Neuronal stem cell (in vitro differentiated cells): ENCODE measurements around the gene URB2.

Experiments
- DNase-seq: peaks from one replicate; pipeline ENCODE4 v3.0.0-alpha.2; 2013; ENCODE audit warnings: low spot score
- H2AFZ ChIP-seq: one replicate; pipeline ENCODE4 v1.6.1; 2013; ENCODE audit warnings: mild to moderate bottlenecking, low read length, inconsistent platforms
- H2AK5ac ChIP-seq: 2 replicates; pipeline ENCODE4 v1.6.1; 2013; ENCODE audit warnings: low read depth, mild to moderate bottlenecking, inconsistent platforms, low read length, moderate library complexity, mixed read lengths
- H2BK120ac ChIP-seq: 2 replicates; pipeline ENCODE4 v1.6.1; 2013; ENCODE audit warnings: low read depth, mild to moderate bottlenecking, inconsistent platforms, low read length, moderate library complexity, mixed read lengths
- H2BK12ac ChIP-seq: one replicate; pipeline ENCODE4 v1.6.1; 2013; ENCODE audit warnings: low read length, inconsistent platforms
- H2BK15ac ChIP-seq: 2 replicates; pipeline ENCODE4 v1.6.1; 2013; ENCODE audit warnings: mild to moderate bottlenecking, low read length, inconsistent platforms, mixed read lengths
- H2BK5ac ChIP-seq: one replicate; pipeline ENCODE4 v1.6.1; 2013; ENCODE audit warnings: inconsistent platforms, mild to moderate bottlenecking, low read length, moderate library complexity
- H3K14ac ChIP-seq: one replicate; pipeline ENCODE4 v1.6.1; 2013; ENCODE audit warnings: low read length, inconsistent platforms
- H3K18ac ChIP-seq: 2 replicates; pipeline ENCODE4 v1.6.1; 2013; ENCODE audit warnings: low read length, inconsistent platforms
- H3K23ac ChIP-seq: 2 replicates; pipeline ENCODE4 v1.6.1; 2013; ENCODE audit warnings: low read depth, mild to moderate bottlenecking, mixed read lengths, low read length, inconsistent platforms; ENCODE audit not compliant: poor library complexity
- H3K27ac ChIP-seq: replicated peaks from 3 replicates; pipeline ENCODE4 v1.5.1; 2013; ENCODE audit warnings: low read length, inconsistent platforms
- H3K27me3 ChIP-seq, 3 experiments: 2 replicates each; pipeline ENCODE4 v1.6.1; 2013; ENCODE audit warnings: low read length in 3 of 3, mild to moderate bottlenecking in 2 of 3, inconsistent platforms in 1 of 3, low read depth in 1 of 3, mixed read lengths in 1 of 3, moderate library complexity in 1 of 3; ENCODE audit not compliant: control insufficient read depth in 3 of 3, insufficient read depth in 3 of 3
- H3K36me3 ChIP-seq, 2 donors: replicated peaks in 1 of 2; 2 replicates each; pipeline ENCODE4 v1.6.1; 2013; ENCODE audit warnings: low read length in 2 of 2; ENCODE audit not compliant: control insufficient read depth in 2 of 2, insufficient read depth in 2 of 2
- H3K4ac ChIP-seq: 2 replicates; pipeline ENCODE4 v1.6.1; 2013; ENCODE audit warnings: inconsistent platforms, mild to moderate bottlenecking, low read length, moderate library complexity
- H3K4me1 ChIP-seq, 2 donors: 1 replicate in 1 of 2; 2 replicates in 1 of 2; pipeline ENCODE4 v1.6.1; 2013; ENCODE audit warnings: low read length in 2 of 2, low read depth in 1 of 2; ENCODE audit not compliant: control insufficient read depth in 2 of 2, insufficient read depth in 1 of 2
- H3K4me2 ChIP-seq: one replicate; pipeline ENCODE4 v1.6.1; 2013; ENCODE audit warnings: mild to moderate bottlenecking, low read length, inconsistent platforms; ENCODE audit not compliant: insufficient read depth, poor library complexity, severe bottlenecking
- H3K4me3 ChIP-seq, 2 donors: 2 replicates each; pipeline ENCODE4 v1.5.1; 2013; ENCODE audit warnings: low read length in 2 of 2, mild to moderate bottlenecking in 2 of 2, inconsistent platforms in 1 of 2, moderate library complexity in 1 of 2
- H3K79me1 ChIP-seq: one replicate; pipeline ENCODE4 v1.6.1; 2013; ENCODE audit warnings: low read depth, mild to moderate bottlenecking, inconsistent platforms, low read length, moderate library complexity
- H3K9ac ChIP-seq: one replicate; pipeline ENCODE4 v1.6.1; 2013; ENCODE audit warnings: mild to moderate bottlenecking, low read depth, low read length, inconsistent platforms; ENCODE audit not compliant: poor library complexity
- H3K9me3 ChIP-seq, 2 donors: replicated peaks in 1 of 2; 2 replicates each; pipeline versions ENCODE3 to v1.6.1; 2013; ENCODE audit warnings: low read length in 2 of 2, mild to moderate bottlenecking in 2 of 2, inconsistent platforms in 1 of 2, low read depth in 1 of 2, mixed read lengths in 1 of 2, moderate library complexity in 1 of 2; ENCODE audit not compliant: control insufficient read depth in 2 of 2, insufficient read depth in 1 of 2
- H4K8ac ChIP-seq: one replicate; pipeline ENCODE4 v1.6.1; 2013; ENCODE audit warnings: low read depth, mild to moderate bottlenecking, inconsistent platforms, low read length, moderate library complexity
- H4K91ac ChIP-seq: one replicate; pipeline ENCODE4 v1.6.1; 2013; ENCODE audit warnings: low read length, low read depth, mild to moderate bottlenecking, inconsistent platforms; ENCODE audit not compliant: poor library complexity
- WGBS, 2 donors: extraction: QIAGEN DNeasy Blood & Tissue Kit; methylation state at CpG; one replicate each; pipeline ENCODE4 v1.1.7; 2013; ENCODE audit warnings: missing lambda C conversion rate in 2 of 2, mixed read lengths in 1 of 2; ENCODE audit not compliant: insufficient read length in 2 of 2, insufficient replicate concordance in 1 of 2; ENCODE audit errors: extremely low coverage in 2 of 2; 5-methylcytosine and 5-hydroxymethylcytosine counted together

URB2 gene

DNA sequence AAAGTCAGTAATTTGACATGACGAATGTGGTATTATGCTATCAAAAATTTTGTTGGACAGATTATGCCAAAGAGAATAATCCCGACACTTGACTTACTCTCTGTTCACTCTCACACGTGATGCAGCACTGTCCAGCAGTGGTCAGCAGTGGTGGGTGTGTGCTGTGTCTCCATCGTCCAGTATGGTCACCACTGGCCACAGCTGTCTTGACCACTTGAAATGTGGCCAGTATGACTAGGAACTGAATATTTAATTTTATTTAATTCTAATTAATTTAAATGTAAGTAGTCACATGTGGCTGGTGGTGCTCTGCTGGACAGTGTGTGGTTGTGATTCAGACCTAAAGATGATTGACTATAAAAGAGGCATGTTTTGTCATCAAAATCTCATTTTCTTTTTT, 24.0 kb downstream of the URB2 start:
- no peaks in the 10 kb centered on the region for H3K9me3 ChIP-seq
- no peak overlapping the region for H4K91ac ChIP-seq
- no peak overlapping the region for H4K8ac ChIP-seq
- no peak overlapping the region for H3K14ac ChIP-seq
- H3K23ac ChIP-seq: no peak overlapping the region
- no peak overlapping the region for H3K4me2 ChIP-seq
- no peak overlapping the region for H2BK12ac ChIP-seq
- no peak overlapping the region for H3K4me3 ChIP-seq
- no peak overlapping the region for H2AK5ac ChIP-seq
- H2BK120ac ChIP-seq: no peak overlapping the region
- no peak for DNase-seq
- no peak overlapping the region for H2BK5ac ChIP-seq
- H3K4me1 ChIP-seq: no peaks in the 10 kb centered on the region
- H3K36me3 ChIP-seq: peaks cover 37 to 98% of the 10 kb centered on the region in 2 donors
- H3K4ac ChIP-seq: no peak overlapping the region
- H3K18ac ChIP-seq: no peak overlapping the region
- H2BK15ac ChIP-seq: no peak overlapping the region
- H3K79me1 ChIP-seq: no peaks in the 10 kb centered on the region
- no CpG with 5 or more reads among the region's 4 CpGs for WGBS, 2 donors
- H3K9ac ChIP-seq: no peak overlapping the region
- no peak overlapping the region for H2AFZ ChIP-seq
- no peak overlapping the region for H3K27ac ChIP-seq
- H3K27me3 ChIP-seq: no peaks in the 10 kb centered on the region

DNA sequence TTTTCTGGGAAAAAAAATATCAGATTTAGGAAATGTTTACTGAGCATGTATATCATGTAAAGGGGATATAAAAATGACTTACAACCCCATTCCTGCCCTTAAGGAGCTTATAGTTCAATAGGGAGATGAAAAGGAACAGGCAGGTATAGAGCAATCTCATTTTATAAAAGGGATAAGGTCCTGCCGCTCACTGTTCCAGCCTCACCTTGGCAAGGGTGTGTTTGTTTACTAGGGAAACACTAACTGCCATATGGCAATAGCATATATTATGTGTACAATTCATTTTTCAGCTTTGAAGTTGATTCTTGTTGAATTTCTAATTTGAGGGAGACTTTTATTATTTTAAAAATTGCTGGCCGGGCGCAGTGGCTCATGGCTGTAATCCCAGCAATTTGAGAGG, 25.5 kb downstream of the URB2 start:
- Histone ChIP-seq H3K4me3 (no peak overlapping the region), H3K27ac (no peak overlapping the region), H3K23ac (no peak overlapping the region), H4K91ac (no peak overlapping the region), H2AK5ac (no peak overlapping the region), H2BK120ac (no peak overlapping the region), H3K4me1 (no peaks in the 10 kb centered on the region), H3K4ac (no peak overlapping the region), H3K4me2 (no peak overlapping the region), H3K14ac (no peak overlapping the region), H4K8ac (no peak overlapping the region), H2BK5ac (no peak overlapping the region), H2BK12ac (no peak overlapping the region), H2AFZ (no peak overlapping the region), H3K27me3 (no peaks in the 10 kb centered on the region), H3K18ac (no peak overlapping the region), H3K79me1 (no peaks in the 10 kb centered on the region), H3K36me3 (peaks cover 29 to 98% of the 10 kb centered on the region in 2 donors), H3K9me3 (no peaks in the 10 kb centered on the region), H2BK15ac (no peak overlapping the region), H3K9ac (no peak overlapping the region)
- DNase-seq: no peak
- whole genome bisulfite sequencing, 2 donors: no CpG with 5 or more reads among the region's 3 CpGs

DNA sequence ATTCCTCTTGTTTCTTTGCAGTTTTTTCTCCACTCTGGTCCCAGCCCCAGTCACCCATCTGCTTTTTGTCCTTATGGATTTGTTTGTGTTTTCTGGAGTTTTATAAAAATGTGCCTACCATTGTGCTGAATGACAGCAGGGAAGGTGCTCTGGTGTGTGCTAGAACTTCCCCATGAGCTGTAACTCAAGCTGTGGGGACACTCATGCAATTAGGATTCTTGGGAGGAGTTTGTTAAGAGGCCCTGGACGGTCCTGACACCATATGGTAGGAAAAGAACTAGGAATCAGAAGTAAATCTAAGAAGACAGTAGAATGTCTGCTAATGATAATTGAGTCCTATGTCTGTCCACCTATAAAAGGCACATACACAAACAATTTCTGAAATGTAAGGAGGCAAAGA, 27.4 kb downstream of the URB2 start:
- no peaks in the 10 kb centered on the region for H3K9me3 ChIP-seq
- no peaks in the 10 kb centered on the region for H3K27me3 ChIP-seq
- no peak overlapping the region for H3K4me3 ChIP-seq
- no peak overlapping the region for H3K18ac ChIP-seq
- H2BK12ac ChIP-seq: no peak overlapping the region
- H3K36me3 ChIP-seq: peaks cover 20 to 98% of the 10 kb centered on the region in 2 donors
- no peak overlapping the region for H4K91ac ChIP-seq
- DNase-seq: no peak
- H4K8ac ChIP-seq: no peak overlapping the region
- no peaks in the 10 kb centered on the region for H3K4me1 ChIP-seq
- no peak overlapping the region for H3K14ac ChIP-seq
- no peak overlapping the region for H2BK120ac ChIP-seq
- no peak overlapping the region for H3K23ac ChIP-seq
- no peak overlapping the region for H3K9ac ChIP-seq
- no peak overlapping the region for H3K27ac ChIP-seq
- H3K4me2 ChIP-seq: no peak overlapping the region
- no peak overlapping the region for H2AK5ac ChIP-seq
- H2AFZ ChIP-seq: no peak overlapping the region
- no peak overlapping the region for H3K4ac ChIP-seq
- WGBS, 2 donors: no CpG with 5 or more reads among the region's 1 CpG
- H2BK15ac ChIP-seq: no peak overlapping the region
- H3K79me1 ChIP-seq: no peaks in the 10 kb centered on the region
- no peak overlapping the region for H2BK5ac ChIP-seq

DNA sequence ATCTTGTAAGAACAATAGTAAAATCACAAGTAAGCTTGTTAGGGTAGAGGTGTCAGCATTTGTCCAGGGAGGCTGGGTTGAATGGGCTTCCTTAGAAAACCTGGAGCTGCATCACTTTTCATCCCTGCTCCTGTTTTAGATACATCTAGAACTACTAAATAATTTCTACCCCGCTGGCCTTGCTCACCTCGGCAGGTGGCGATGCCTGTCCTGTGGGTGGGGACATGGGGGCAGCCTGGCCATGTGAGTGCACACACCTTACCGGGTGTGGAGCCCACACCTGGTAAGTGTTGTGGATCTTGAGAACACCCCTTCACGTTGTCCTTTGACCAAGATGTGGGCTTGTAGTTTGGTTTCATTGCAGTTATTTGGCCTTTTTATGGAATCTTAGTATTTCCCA, 29.7 kb downstream of the URB2 start:
- no CpG with 5 or more reads among the region's 5 CpGs for WGBS, 2 donors
- no peak overlapping the region for H3K4ac ChIP-seq

More for the DNA sequence above, 29.7 kb downstream of the URB2 start:
- Histone ChIP-seq H2AK5ac (no peak overlapping the region), H3K18ac (no peak overlapping the region), H3K4me1 (no peaks in the 10 kb centered on the region), H3K4me3 (no peak overlapping the region), H2BK120ac (no peak overlapping the region), H3K79me1 (no peaks in the 10 kb centered on the region), H2BK15ac (no peak overlapping the region), H4K8ac (no peak overlapping the region), H3K27me3 (no peaks in the 10 kb centered on the region), H2BK5ac (no peak overlapping the region), H3K14ac (no peak overlapping the region), H3K36me3 (peaks cover 17 to 98% of the 10 kb centered on the region in 2 donors), H3K9ac (no peak overlapping the region), H2BK12ac (no peak overlapping the region), H3K4me2 (no peak overlapping the region), H3K23ac (no peak overlapping the region), H2AFZ (no peak overlapping the region), H3K27ac (no peak overlapping the region), H3K9me3 (no peaks in the 10 kb centered on the region), H4K91ac (no peak overlapping the region)
- DNase-seq: no peak
